Measurements from ENCODE around the gene P2RY13.

DNA sequence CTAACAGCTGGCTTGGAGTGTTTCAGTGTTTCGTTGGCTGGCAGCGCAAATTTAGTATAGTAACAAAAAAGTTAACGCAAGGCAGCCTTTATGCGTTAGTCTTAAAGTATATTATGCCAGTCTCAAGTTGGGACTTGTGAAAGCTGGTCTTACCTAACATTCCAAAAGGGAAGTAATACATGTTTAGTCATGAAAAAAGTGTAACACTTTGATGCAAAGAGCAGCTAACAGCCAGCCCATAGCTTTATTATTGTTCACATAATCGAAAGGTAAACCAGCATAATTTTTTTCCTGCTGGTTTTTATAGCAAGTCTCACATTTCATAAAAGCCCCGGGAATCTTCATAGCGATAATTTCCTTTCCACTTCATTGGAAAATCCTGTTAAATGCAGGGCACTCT lies 10.4 kb downstream of the P2RY13 start:
- TF ChIP-seq, protein P1, sequence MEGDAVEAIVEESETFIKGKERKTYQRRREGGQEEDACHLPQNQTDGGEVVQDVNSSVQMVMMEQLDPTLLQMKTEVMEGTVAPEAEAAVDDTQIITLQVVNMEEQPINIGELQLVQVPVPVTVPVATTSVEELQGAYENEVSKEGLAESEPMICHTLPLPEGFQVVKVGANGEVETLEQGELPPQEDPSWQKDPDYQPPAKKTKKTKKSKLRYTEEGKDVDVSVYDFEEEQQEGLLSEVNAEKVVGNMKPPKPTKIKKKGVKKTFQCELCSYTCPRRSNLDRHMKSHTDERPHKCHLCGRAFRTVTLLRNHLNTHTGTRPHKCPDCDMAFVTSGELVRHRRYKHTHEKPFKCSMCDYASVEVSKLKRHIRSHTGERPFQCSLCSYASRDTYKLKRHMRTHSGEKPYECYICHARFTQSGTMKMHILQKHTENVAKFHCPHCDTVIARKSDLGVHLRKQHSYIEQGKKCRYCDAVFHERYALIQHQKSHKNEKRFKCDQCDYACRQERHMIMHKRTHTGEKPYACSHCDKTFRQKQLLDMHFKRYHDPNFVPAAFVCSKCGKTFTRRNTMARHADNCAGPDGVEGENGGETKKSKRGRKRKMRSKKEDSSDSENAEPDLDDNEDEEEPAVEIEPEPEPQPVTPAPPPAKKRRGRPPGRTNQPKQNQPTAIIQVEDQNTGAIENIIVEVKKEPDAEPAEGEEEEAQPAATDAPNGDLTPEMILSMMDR (IDR thresholded peaks at IDR 0.05), result no peak
- TF ChIP-seq EZH2 (IDR thresholded peaks at IDR 0.05; ENCODE audit: borderline replicate concordance, insufficient read depth, low read depth, low read length, poor library complexity, severe bottlenecking), result no peak

Measured in B cell (primary cell).